Right lobe of liver (tissue), 4 donors: Measurements from ENCODE around the gene IGF2.

ENCODE experiments used
- CTCF ChIP-seq, 4 donors: fragments of 200-600 bp in 3 of 4; fragments of 450-650 bp in 1 of 4; IDR thresholded peaks; one replicate each; pipeline versions ENCODE4 v1.5.1 to v1.8.0; 2016 to 2022; ENCODE audit warnings: antibody characterized with exemption in 4 of 4, mild to moderate bottlenecking in 2 of 4
- POLR2A ChIP-seq: fragments of 450-650 bp; IDR thresholded peaks from one replicate; pipeline ENCODE4 v1.6.1; 2017; ENCODE audit warnings: antibody characterized with exemption, mild to moderate bottlenecking
- donor health status: DM: no; HTN: no; CAD: no.
- donor health status: DM: no; HTN: no; CAD: no.
- donor health status: DM: no; HTN: yes; CAD: no.

GRCh38 chr11:2156416-2157182 lies 17.4 kb upstream of the IGF2 start:
- TF ChIP-seq CTCF (IDR thresholded peaks at IDR 0.05) (peak; percentile 84 to 90 (median 88)), POLR2A (peak; percentile 8)
